H1 (cell line): ENCODE measurements around the gene EGFR. TPM values are rescaled to one million over a fixed set of nuclear protein-coding genes. Genes with fewer than 3 reads are reported as not detected.

Source experiments
- CTCF ChIA-PET: fragments of 300-600 bp; sonication (Branson Sonifier 250); formaldehyde crosslinking; loops from one replicate; lab custom pipeline; 2021; ENCODE audit not compliant: partially characterized antibody; lab: Charles Lee
- POLR2A ChIA-PET: fragments of 300-600 bp; sonication (Branson Sonifier 250); formaldehyde crosslinking; loops from one replicate; lab custom pipeline; 2021; ENCODE audit warnings: inconsistent platforms; ENCODE audit not compliant: partially characterized antibody; lab: Charles Lee
- DNase-seq, 2 experiments: peaks; one replicate each; pipeline versions ENCODE4 v3.0.0 to v3.0.0-alpha.2; 2010 to 2022; ENCODE audit warnings: low spot score in 2 of 2, low read depth in 1 of 2, mixed read lengths in 1 of 2
- FAIRE-seq: peaks from 2 replicates; lab custom pipeline; 2011; peaks lifted over from hg19 to GRCh38; lab: Jason Lieb, UNC
- H2AFZ ChIP-seq: 2 replicates; pipeline ENCODE4 v1.8.1; 2012; ENCODE audit warnings: low read length, inconsistent platforms
- H2AK5ac ChIP-seq: 2 replicates; pipeline ENCODE4 v1.6.1; 2013; ENCODE audit warnings: low read depth, low read length
- H2BK120ac ChIP-seq: replicated peaks from 2 replicates; pipeline ENCODE3; 2013; ENCODE audit warnings: low read depth, low read length, inconsistent platforms
- H2BK12ac ChIP-seq: 2 replicates; pipeline ENCODE4 v1.6.1; 2013; ENCODE audit warnings: low read depth, low read length
- H2BK15ac ChIP-seq: 2 replicates; pipeline ENCODE4 v1.6.1; 2013; ENCODE audit warnings: low read length
- H2BK20ac ChIP-seq: 2 replicates; pipeline ENCODE4 v1.6.1; 2013; ENCODE audit warnings: low read length
- H2BK5ac ChIP-seq: 2 replicates; pipeline ENCODE4 v1.6.1; 2013; ENCODE audit warnings: low read depth, low read length
- H3K14ac ChIP-seq: 2 replicates; pipeline ENCODE4 v1.6.1; 2013; ENCODE audit warnings: inconsistent platforms; ENCODE audit not compliant: insufficient read length
- H3K18ac ChIP-seq: 2 replicates; pipeline ENCODE4 v1.6.1; 2013; ENCODE audit warnings: low read length; ENCODE audit errors: extremely low read depth
- H3K23ac ChIP-seq: 2 replicates; pipeline ENCODE4 v1.6.1; 2013; ENCODE audit warnings: inconsistent platforms; ENCODE audit not compliant: insufficient read length
- H3K23me2 ChIP-seq: 2 replicates; pipeline ENCODE4 v1.6.1; 2013; ENCODE audit warnings: low read depth, low read length
- H3K27ac ChIP-seq: 2 replicates; pipeline ENCODE4 v1.6.1; 2011; ENCODE audit warnings: low read depth, low read length, inconsistent platforms
- H3K27me3 ChIP-seq, 4 experiments: replicated peaks in 1 of 4; 1 replicate in 1 of 4; 2 replicates in 3 of 4; pipeline versions ENCODE4 v1.6.1 to v1.8.1; 2011 to 2013; ENCODE audit warnings: low read length in 3 of 4, mild to moderate bottlenecking in 3 of 4, inconsistent platforms in 2 of 4, mixed read lengths in 2 of 4, moderate library complexity in 1 of 4; ENCODE audit not compliant: control insufficient read depth in 3 of 4, insufficient read depth in 3 of 4; ENCODE audit errors: extremely low read depth in 1 of 4
- H3K36me3 ChIP-seq, 4 experiments: 2 replicates each; pipeline versions ENCODE4 v1.6.1 to v1.8.1; 2011 to 2013; ENCODE audit warnings: mild to moderate bottlenecking in 4 of 4, low read length in 3 of 4, moderate library complexity in 2 of 4, control low read depth in 1 of 4, inconsistent platforms in 1 of 4; ENCODE audit not compliant: insufficient read depth in 4 of 4, control insufficient read depth in 2 of 4
- H3K4ac ChIP-seq: replicated peaks from 2 replicates; pipeline ENCODE3; 2013; ENCODE audit warnings: low read length, low read depth, mixed read lengths, inconsistent platforms; ENCODE audit not compliant: insufficient read length
- H3K4me1 ChIP-seq, 4 experiments: replicated peaks in 1 of 4; 1 replicate in 1 of 4; 2 replicates in 3 of 4; pipeline versions ENCODE4 v1.6.1 to v1.8.1; 2011 to 2013; ENCODE audit warnings: low read length in 3 of 4, inconsistent platforms in 2 of 4, mixed read lengths in 1 of 4; ENCODE audit not compliant: insufficient read depth in 4 of 4, control insufficient read depth in 3 of 4
- H3K4me2 ChIP-seq, 2 experiments: 2 replicates each; pipeline versions ENCODE4 v1.6.1 to v1.8.1; 2011 to 2013; ENCODE audit warnings: low read depth in 2 of 2, low read length in 2 of 2, control low read depth in 1 of 2, inconsistent platforms in 1 of 2, mild to moderate bottlenecking in 1 of 2; ENCODE audit not compliant: insufficient read depth in 1 of 2
- H3K4me3 ChIP-seq, 4 experiments: fragments of 200-600, 300-600 bp in 1 of 4; sonication (generic), shearing (Covaris generic), sonication (Bioruptor Twin) in 1 of 4; 2 replicates each; pipeline versions ENCODE4 v1.5.1 to v1.8.1; 2011 to 2016; ENCODE audit warnings: low read length in 4 of 4, low read depth in 3 of 4, control low read depth in 2 of 4, inconsistent platforms in 2 of 4, mild to moderate bottlenecking in 2 of 4, mixed read lengths in 1 of 4, moderate library complexity in 1 of 4; ENCODE audit not compliant: insufficient read depth in 2 of 4; ENCODE audit errors: extremely low read depth in 1 of 4
- H3K56ac ChIP-seq: replicated peaks from 2 replicates; pipeline ENCODE3; 2013; ENCODE audit warnings: low read depth, mild to moderate bottlenecking, mixed read lengths, low read length, inconsistent platforms; ENCODE audit not compliant: insufficient read length
- H3K79me1 ChIP-seq: 2 replicates; pipeline ENCODE4 v1.6.1; 2013; ENCODE audit warnings: low read depth, low read length, control low read depth
- H3K79me2 ChIP-seq, 2 experiments: 2 replicates each; pipeline versions ENCODE4 v1.6.1 to v1.8.1; 2012 to 2013; ENCODE audit warnings: low read length in 2 of 2, mild to moderate bottlenecking in 2 of 2, inconsistent platforms in 1 of 2; ENCODE audit not compliant: insufficient read depth in 2 of 2, control insufficient read depth in 1 of 2
- H3K9ac ChIP-seq, 4 experiments: replicated peaks in 1 of 4; 1 replicate in 1 of 4; 2 replicates in 3 of 4; pipeline versions ENCODE4 v1.6.1 to v1.8.1; 2011 to 2013; ENCODE audit warnings: low read depth in 3 of 4, low read length in 3 of 4, control low read depth in 2 of 4, mild to moderate bottlenecking in 2 of 4, moderate library complexity in 2 of 4, inconsistent platforms in 1 of 4; ENCODE audit errors: extremely low read depth in 1 of 4
- H3K9me3 ChIP-seq, 2 experiments: 2 replicates each; pipeline versions ENCODE4 v1.6.1 to v1.8.1; 2012 to 2013; ENCODE audit warnings: mild to moderate bottlenecking in 2 of 2, moderate library complexity in 2 of 2, control low read depth in 1 of 2, inconsistent platforms in 1 of 2, low read depth in 1 of 2, low read length in 1 of 2, mixed read lengths in 1 of 2; ENCODE audit not compliant: insufficient read depth in 2 of 2
- H4K20me1 ChIP-seq, 2 experiments: replicated peaks in 1 of 2; 2 replicates each; pipeline versions ENCODE3 to v1.8.1; 2011 to 2013; ENCODE audit warnings: inconsistent platforms in 2 of 2, low read length in 2 of 2, mild to moderate bottlenecking in 1 of 2; ENCODE audit not compliant: insufficient read depth in 2 of 2, control insufficient read depth in 1 of 2
- H4K5ac ChIP-seq: 2 replicates; pipeline ENCODE4 v1.6.1; 2013; ENCODE audit warnings: low read length, low read depth, mixed read lengths, inconsistent platforms; ENCODE audit not compliant: insufficient read length
- H4K8ac ChIP-seq: 2 replicates; pipeline ENCODE4 v1.8.0; 2013; ENCODE audit warnings: mild to moderate bottlenecking, moderate library complexity, low read length, inconsistent platforms; ENCODE audit not compliant: insufficient read depth; ENCODE audit errors: extremely low read depth
- H4K91ac ChIP-seq: replicated peaks from 2 replicates; pipeline ENCODE3; 2013; ENCODE audit warnings: low read length, mixed read lengths, inconsistent platforms; ENCODE audit not compliant: insufficient read length
- CBX8 ChIP-seq: fragments of 300-800, 300-1000 bp; sonication (generic); IDR thresholded peaks from 2 replicates; pipeline ENCODE4 v1.7.1; 2016; ENCODE audit warnings: low read depth, low read length, borderline replicate concordance
- NANOG ChIP-seq: IDR thresholded peaks from 2 replicates; pipeline ENCODE4 v1.6.1; 2011; ENCODE audit warnings: low read length, low read depth, mild to moderate bottlenecking, inconsistent platforms; ENCODE audit not compliant: insufficient read depth, poor library complexity, severe bottlenecking
- WGBS, 2 experiments: shearing (Covaris generic) in 1 of 2; methylation state at CpG; one replicate each; pipeline versions ENCODE4 v1.1.6 to v1.1.7; 2013 to 2015; ENCODE audit warnings: low lambda C conversion rate in 2 of 2, mixed read lengths in 2 of 2, inconsistent platforms in 1 of 2, low coverage in 1 of 2, missing lambda C conversion rate in 1 of 2; ENCODE audit not compliant: insufficient replicate concordance in 2 of 2, insufficient coverage in 1 of 2, insufficient read length in 1 of 2; ENCODE audit errors: extremely low coverage in 1 of 2, missing lambda C conversion rate in 1 of 2; 5-methylcytosine and 5-hydroxymethylcytosine counted together
- polyA plus RNA-seq, 7 experiments: library from polyadenylated mRNA; depleted of rRNA in 3 of 7; stranded (reverse) in 5 of 7; unstranded in 2 of 7; fragments of >200 nt in 5 of 7; fragments of 200-250 nt in 2 of 7; gene quantifications; 1 replicate in 5 of 7; 2 replicates in 1 of 7; 4 replicates in 1 of 7; pipeline versions ENCODE4 v1.2.1 to v1.2.3, GENCODE V29; 2011 to 2013; ENCODE audit warnings: missing spikeins in 2 of 7, mixed read lengths in 2 of 7
- total RNA-seq: library from RNA; stranded (reverse); fragmentation: NEBNext Ultra II Directional; extraction: Animal tissue kit (Norgen Biotek cat#: 25700); gene quantifications from 2 replicates; pipeline ENCODE4 v1.2.1, GENCODE V29; 2021

EGFR gene
- total and polyA plus RNA-seq, 2 of the 8 experiments (the other 6 are each of a cell fraction or from before 2014, with no cell fraction given), result 1.9 to 5.8 TPM

GRCh38 chr7:55099066-55099820 lies 80.4 kb downstream of the EGFR start:
- peaks cover 0 to 2% of the 10 kb centered on the region in 2 experiments for H4K20me1 ChIP-seq
- no peaks in the 10 kb centered on the region for H3K79me2 ChIP-seq
- no peak overlapping the region for H2BK15ac ChIP-seq
- H2BK12ac ChIP-seq, result no peak overlapping the region
- no peak overlapping the region for H4K5ac ChIP-seq
- no peak overlapping the region for H2BK120ac ChIP-seq
- H3K27me3 ChIP-seq, result no peaks in the 10 kb centered on the region
- WGBS, 2 experiments, result 90% methylated on average over 9 of the region's 9 CpGs; no CpG with 5 or more reads in 1 of the 2 experiments
- H3K23ac ChIP-seq, result no peak overlapping the region
- H3K4me1 ChIP-seq, result peaks cover 0 to 3% (median 1%) of the 10 kb centered on the region in 4 experiments; a peak in 2 of 7 replicates
- no peak overlapping the region for H3K56ac ChIP-seq
- no peak overlapping the region for H2BK5ac ChIP-seq
- no peak overlapping the region for H3K27ac ChIP-seq
- no peak overlapping the region for H3K4ac ChIP-seq
- H3K23me2 ChIP-seq, result peaks cover 4% of the 10 kb centered on the region; the same call in 1 of the 2 replicates
- H4K91ac ChIP-seq, result no peak overlapping the region
- no peaks in the 10 kb centered on the region for H3K36me3 ChIP-seq
- POLR2A ChIA-PET, result interaction anchor here (0.9 to 1.4 kb wide), 2 partner anchors 12 to 156 kb away, joined by 3 to 5 read pairs; no protein-coding TSS in a partner anchor
- no peak overlapping the region for H3K18ac ChIP-seq
- no peak overlapping the region for H3K9ac ChIP-seq
- no peak overlapping the region for H4K8ac ChIP-seq
- CTCF ChIA-PET, result no interaction called here
- FAIRE-seq (peak; percentile 13), DNase-seq (no peak)
- no peak overlapping the region for H2BK20ac ChIP-seq
- H3K9me3 ChIP-seq, result no peaks in the 10 kb centered on the region
- H3K4me2 ChIP-seq, result no peak overlapping the region; a peak in 1 of 4 replicates
- no peak overlapping the region for H2AK5ac ChIP-seq
- no peak overlapping the region for H3K14ac ChIP-seq
- no peaks in the 10 kb centered on the region for H3K79me1 ChIP-seq
- TF ChIP-seq NANOG (no peak), CBX8 (no peak)
- TF ChIP-seq, all 59 proteins: peak for 0
- Histone ChIP-seq H3K4me3 (no peak overlapping the region), H2AFZ (no peak overlapping the region)
